ENCODE measurements around the gene NELL1. TPM values are rescaled to one million over a fixed set of nuclear protein-coding genes. Genes with fewer than 3 reads are reported as not detected.
"Not testable (repeated sequence)": the region's sequence is repeated elsewhere in the genome, so short reads cannot be mapped to it uniquely, and the experiment has no call there.

The NELL1 gene
- polyA plus RNA-seq, 2 of the 4 experiments (the other 2 are of a cell fraction), result not detected

- no peak for TF ChIP-seq ELK1 (IDR thresholded peaks at IDR 0.05; ENCODE audit: low read depth, low read length)
Observed at GRCh38 chr11:21260101-21260500, 590.7 kb downstream of the NELL1 start (continued).

- POLR2A ChIA-PET, result no interaction called here
- Histone ChIP-seq H3K4me2 (no peak overlapping the region), H3K9me3 (no peaks in the 10 kb centered on the region), H3K4me1 (no peaks in the 10 kb centered on the region), H3K27ac (no peak overlapping the region), H3K4me3 (no peak overlapping the region)
- FAIRE-seq (no peak), DNase-seq (ENCODE audit: low read depth in 1 of 2, low spot score in 1 of 2) (no peak), ATAC-seq (no peak)
- no peak for TF ChIP-seq KDM1A (IDR thresholded peaks at IDR 0.05; ENCODE audit: low read depth)
- WGBS (ENCODE audit: missing lambda C conversion rate), result 3% methylated on average over 4 of the region's 4 CpGs
- CTCF ChIA-PET, result no interaction called here
Observed at GRCh38 chr11:21262992-21263391, 593.6 kb downstream of the NELL1 start.

GRCh38 chr11:21264125-21264524 lies 594.7 kb downstream of the NELL1 start:
- H3K4me3 ChIP-seq, result no peak overlapping the region
- FAIRE-seq (no peak), DNase-seq (ENCODE audit: low read depth in 1 of 2, low spot score in 1 of 2) (no peak), ATAC-seq (no peak)
- H3K4me1 ChIP-seq, result no peaks in the 10 kb centered on the region
- WGBS (ENCODE audit: missing lambda C conversion rate), result 3% methylated on average over 1 of the region's 1 CpG
- no peak overlapping the region for H3K27ac ChIP-seq
- ChIA-PET CTCF (no interaction called here), POLR2A (no interaction called here)
- TF ChIP-seq USF2 (IDR thresholded peaks at IDR 0.05), result no peak
- H3K4me2 ChIP-seq, result no peak overlapping the region
- H3K9me3 ChIP-seq, result no peaks in the 10 kb centered on the region

GRCh38 chr11:21268036-21268435 lies 598.6 kb downstream of the NELL1 start:
- no peak overlapping the region for H3K4me3 ChIP-seq
- no peak overlapping the region for H3K27ac ChIP-seq
- POLR2A ChIA-PET, result no interaction called here
- ATAC-seq (no peak), FAIRE-seq (no peak), DNase-seq (ENCODE audit: low read depth in 1 of 2, low spot score in 1 of 2) (no peak)
- H3K9me3 ChIP-seq, result no peaks in the 10 kb centered on the region
- CTCF ChIA-PET, result interaction anchor here (0.6 kb wide), 1 partner anchor 355 kb away, joined by 3 read pairs; no protein-coding TSS in a partner anchor
- 2% methylated on average over 2 of the region's 2 CpGs for WGBS (ENCODE audit: missing lambda C conversion rate)
- no peak for TF ChIP-seq HEYL (CRISPR knock-in tag; IDR thresholded peaks at IDR 0.05)
- TF ChIP-seq MAX (IDR thresholded peaks at IDR 0.05), result no peak
- no peak for TF ChIP-seq USF2 (IDR thresholded peaks at IDR 0.05)
- no peak for TF ChIP-seq PBX3 (IDR thresholded peaks at IDR 0.05)
- no peak for TF ChIP-seq ZFP36 (IDR thresholded peaks at IDR 0.05; ENCODE audit: borderline replicate concordance, partially characterized antibody)
- TF ChIP-seq HOXB13 (CRISPR knock-in tag; IDR thresholded peaks at IDR 0.05; ENCODE audit: low read depth), result no peak
- no peak for TF ChIP-seq SMC3 (IDR thresholded peaks at IDR 0.05)
- TF ChIP-seq HOXA7 (CRISPR knock-in tag; IDR thresholded peaks at IDR 0.05), result no peak
- no peak overlapping the region for H3K4me2 ChIP-seq
- H3K4me1 ChIP-seq, result no peaks in the 10 kb centered on the region

- ATAC-seq; FAIRE-seq; DNase-seq (ENCODE audit: low read depth in 1 of 2, low spot score in 1 of 2); H3K9me3 ChIP-seq; H3K4me2 ChIP-seq; CTCF ChIA-PET; H3K4me3 ChIP-seq; H3K27ac ChIP-seq; H3K4me1 ChIP-seq; POLR2A ChIA-PET: not testable (repeated sequence)
- WGBS (ENCODE audit: missing lambda C conversion rate), result 4% methylated on average over 4 of the region's 6 CpGs
Observed at GRCh38 chr11:21272139-21272538, 602.8 kb downstream of the NELL1 start.

- H3K9me3 ChIP-seq, result no peaks in the 10 kb centered on the region; the same call in 2 of the 3 replicates
- CTCF ChIA-PET, result no interaction called here
- 0% methylated on average over 1 of the region's 1 CpG for WGBS (ENCODE audit: missing lambda C conversion rate)
Observed at GRCh38 chr11:21278840-21279239, 609.5 kb downstream of the NELL1 start.

More at GRCh38 chr11:21278840-21279239, 609.5 kb downstream of the NELL1 start:
- POLR2A ChIA-PET, result no interaction called here
- Histone ChIP-seq H3K4me1 (no peaks in the 10 kb centered on the region), H3K4me3 (no peak overlapping the region), H3K4me2 (no peak overlapping the region), H3K27ac (no peak overlapping the region)
- ATAC-seq (no peak), FAIRE-seq (no peak), DNase-seq (ENCODE audit: low read depth in 1 of 2, low spot score in 1 of 2) (no peak)
- TF ChIP-seq ZC3H11A (IDR thresholded peaks at IDR 0.05), result no peak
- TF ChIP-seq MAFK (IDR thresholded peaks at IDR 0.05; ENCODE audit: partially characterized antibody), result peak; percentile 53

Data from A549 (cell line).